NCI-H187 treated with DMSO at 0.1 percent for 48 hours (cell line): Measurements from ENCODE around the gene SORL1-AS1.

ENCODE experiments used
- DNase-seq: peaks from one replicate; lab custom pipeline; 2025; lab: John Stamatoyannopoulos, UW

Gene SORL1-AS1

DNA sequence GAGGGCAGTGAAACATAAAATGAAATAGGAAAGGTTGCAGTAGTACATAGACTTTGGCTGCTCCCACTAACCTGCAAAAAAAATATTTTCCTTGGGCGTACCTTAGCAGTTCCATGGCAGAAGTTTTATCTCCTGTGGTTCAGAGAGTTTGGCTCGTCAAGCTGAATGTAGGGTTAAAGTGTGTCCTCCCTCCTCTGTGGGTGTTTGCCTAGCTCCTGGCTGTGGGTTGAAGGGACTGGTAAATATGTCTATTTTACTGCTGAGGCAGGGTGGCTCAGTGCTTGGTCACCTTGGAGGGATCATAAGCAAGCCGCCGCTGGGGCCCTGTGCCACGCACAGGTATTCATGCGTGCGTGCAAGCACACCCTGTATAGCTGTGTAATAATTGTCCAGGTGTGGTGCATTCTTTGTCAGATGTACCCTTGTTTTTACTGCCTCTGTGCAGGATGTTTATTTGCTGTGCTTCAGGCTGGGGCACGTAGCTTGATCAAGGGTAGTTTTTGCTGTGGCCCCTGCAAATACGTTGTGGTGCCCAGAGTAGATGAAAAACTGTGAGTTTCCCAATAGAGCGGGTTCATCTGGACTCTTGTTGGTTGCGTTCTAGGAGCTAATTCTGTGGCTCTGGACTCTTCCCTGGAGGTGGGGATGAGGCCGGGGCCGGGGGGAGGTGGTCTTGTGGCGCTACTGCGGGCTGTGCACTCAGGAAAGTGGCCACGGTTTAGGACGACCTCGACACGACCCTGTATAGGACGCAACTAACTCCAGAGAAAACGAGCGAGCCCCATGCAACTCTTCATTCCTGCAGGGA lies 1.4 kb downstream of the SORL1-AS1 start:
- no peak for DNase-seq

DNA sequence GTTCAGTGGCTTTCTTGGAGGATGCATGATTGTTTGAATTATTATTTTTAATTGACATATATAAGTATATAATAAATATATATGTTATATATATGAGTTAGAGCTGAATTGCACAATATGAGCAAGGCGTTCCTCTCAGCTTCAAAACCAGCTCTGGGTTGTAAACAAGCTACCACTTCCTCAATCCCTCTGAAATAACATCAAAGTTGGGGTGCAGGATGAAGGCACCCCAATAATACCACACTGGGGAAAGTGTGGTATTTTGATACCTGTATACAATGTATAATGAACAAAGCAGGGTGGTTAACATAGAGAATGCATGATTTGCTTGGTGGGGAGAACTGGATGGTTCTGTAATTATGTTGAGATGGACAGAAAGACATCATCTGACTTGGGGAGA lies 2.4 kb downstream of the SORL1-AS1 start:
- DNase-seq, result no peak

DNA sequence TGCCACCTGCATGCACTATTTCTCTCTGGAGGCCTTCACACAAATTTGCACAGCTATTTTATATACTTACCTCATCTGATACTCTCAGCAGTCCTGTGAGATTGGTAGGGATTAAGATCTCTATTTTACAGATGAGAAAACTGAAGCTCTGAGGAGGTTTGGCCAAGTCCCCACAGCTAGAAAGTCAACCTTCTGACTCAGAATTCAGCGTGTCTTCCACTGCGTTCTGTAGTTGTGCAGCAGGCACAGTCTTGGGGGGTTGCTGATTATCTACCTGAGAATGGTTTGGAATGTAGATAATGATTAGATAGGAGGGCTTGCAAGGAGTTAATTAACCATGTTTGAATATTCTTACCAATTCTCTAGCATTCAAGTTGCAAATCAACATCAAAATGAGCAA lies 3.1 kb downstream of the SORL1-AS1 start:
- DNase-seq, result no peak

DNA sequence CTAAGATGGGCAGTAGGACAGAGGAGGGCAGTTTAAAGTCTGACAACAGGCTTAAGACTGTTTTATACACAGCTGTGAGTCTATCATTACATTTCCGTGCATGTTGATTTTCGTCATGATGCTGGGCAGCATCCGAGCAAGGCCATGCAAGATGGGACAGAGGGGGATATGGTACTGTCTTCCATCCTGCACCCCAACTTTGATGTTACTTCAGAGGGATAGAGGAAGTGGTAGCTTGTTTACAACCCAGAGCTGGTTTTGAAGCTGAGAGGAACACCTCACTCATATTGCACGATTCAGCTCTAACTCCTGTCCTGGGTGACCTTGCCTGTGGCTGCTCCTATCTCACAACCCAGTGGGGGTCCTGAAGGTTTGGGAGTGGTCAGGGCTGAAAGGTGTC lies 3.6 kb downstream of the SORL1-AS1 start:
- no peak for DNase-seq

DNA sequence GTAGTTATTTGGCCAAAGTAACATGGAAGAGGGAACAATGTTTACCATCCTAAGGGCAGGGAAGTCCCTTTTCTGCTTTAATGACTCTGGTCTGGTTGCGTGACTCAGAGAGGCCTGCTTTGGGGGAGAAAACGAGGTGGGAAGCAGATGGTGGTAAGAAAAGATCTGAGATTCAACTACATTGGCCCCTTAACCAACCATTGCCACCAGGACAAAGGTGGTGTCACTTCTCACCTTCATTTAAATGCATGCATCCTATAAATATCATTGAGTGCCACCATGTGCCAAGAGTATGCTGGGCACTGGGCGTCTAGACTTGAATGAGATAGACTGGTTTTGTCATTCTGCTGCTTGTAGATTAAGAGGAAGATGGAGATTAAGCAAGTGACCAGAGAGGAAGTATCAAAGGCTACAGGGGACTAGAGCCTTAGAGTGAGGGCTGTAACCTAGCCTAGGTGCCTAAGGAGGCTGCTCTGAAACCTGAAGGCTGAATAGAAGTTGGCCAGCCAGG lies 4.3 kb downstream of the SORL1-AS1 start:
- DNase-seq, result no peak

DNA sequence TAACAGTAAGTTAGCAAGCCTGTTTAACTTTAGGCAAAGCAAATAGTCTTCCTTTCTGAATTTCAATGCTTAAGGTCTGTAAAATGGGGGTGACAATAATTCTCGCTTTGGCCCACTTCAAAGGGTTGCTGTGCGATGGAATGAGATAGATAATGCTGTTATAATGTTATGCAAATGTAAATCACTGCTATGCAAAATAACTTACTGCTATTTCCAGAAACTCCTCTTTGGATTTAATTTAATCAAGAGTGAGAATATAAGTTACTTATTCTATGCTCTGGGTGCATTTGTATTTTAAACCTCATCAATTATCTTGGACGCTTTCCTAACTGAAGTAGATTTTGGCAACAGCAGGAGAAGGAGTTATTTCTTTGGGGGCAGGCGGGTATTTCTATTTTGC lies 4.8 kb downstream of the SORL1-AS1 start:
- no peak for DNase-seq

DNA sequence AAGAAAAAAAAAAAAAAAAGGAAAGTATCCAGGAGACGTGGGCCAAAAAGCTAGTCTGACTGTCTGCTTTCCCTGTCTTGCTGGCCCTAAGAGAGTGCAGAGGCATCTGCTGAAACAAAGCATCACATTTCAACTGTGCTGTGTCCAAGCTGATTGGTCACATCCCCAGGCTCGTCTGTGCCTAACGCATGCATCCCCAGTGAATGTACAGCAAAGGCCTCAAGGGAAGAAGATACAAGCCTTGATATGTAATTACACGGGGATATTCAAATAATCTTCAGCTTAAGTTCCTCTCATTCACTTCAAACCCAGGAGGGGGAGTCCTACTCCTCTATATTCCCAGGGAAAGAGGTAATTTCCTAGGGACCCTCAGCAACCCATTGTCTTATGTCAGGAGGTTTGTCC lies 6.0 kb downstream of the SORL1-AS1 start:
- no peak for DNase-seq

DNA sequence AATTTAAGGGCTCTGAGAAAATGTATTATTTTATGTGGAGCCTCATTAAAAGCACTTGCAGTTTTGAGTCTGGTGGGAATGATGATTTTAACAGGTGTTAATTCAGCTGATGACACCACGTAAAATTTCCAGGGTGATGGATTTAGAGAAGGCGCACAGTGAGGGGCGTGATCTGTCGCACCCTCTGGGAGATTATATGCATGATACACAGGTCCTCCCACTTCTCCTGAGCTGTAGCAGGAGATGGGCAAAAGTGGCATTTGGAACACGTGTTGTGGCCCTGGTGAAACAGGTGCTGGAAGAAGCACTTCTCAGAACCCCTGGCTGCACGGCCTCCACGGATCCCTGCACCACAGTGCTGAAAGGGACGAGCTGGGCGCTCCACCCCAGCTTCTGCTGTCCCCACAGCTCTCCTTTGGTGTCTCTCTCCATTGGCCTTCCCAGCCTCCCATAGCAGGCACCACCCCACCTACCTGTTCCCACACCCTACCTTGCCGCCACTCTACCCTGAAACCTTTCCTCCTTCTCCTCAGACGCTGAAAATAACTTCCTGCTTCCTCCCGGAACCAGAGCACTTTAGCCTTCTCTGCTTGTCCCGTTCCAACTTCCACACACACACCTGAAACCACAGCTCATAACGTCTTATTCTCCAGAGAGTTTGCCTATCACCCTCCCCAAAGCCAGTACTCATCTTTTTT lies 7.5 kb downstream of the SORL1-AS1 start:
- no peak for DNase-seq

DNA sequence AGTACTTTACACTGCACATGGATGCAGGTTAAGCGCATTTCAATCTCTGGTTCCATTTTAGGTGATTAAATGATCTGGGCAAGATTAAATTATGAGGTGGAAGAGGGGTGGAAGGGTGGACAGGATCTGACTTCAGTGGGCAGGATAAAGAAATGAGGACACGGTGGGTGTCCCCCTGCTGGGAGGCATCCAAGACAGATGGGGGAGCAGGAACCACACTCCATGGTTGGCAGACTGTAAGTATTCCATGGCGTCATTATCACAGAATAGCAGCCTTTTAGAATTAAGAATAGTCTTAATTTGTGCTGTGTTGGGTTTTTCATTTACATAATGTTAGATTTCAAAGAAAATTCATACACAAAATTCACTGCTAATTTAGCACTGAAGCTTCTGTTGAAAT lies 8.2 kb downstream of the SORL1-AS1 start:
- DNase-seq, result no peak

DNA sequence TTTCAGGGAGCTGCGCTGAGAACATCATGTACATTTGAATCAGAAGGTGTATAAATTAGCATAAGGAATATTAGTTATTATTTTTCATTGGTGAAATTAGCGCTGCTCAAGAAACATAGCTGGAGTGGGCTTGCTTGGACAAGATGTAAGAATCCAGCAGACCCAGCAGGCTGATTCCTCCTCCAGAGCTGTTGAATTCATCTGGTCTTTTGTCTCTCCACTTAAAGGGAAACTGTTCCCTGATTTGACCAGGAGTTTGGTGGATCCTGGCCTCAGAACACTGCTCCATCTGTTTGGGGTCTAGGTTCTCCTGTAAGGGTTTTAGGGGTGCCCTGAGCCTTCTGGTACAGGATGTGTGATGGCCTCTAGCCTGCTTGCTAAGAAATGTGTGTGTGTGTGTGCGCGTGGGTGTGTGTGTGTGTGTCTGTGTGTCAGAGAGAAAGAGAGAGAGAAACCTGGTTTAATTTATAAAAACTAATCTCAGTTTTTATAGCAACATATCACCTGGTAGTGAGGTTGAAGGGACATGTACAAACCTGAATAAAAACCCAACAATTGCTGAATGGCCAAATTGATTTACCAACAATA lies 9.0 kb downstream of the SORL1-AS1 start:
- DNase-seq, result no peak

DNA sequence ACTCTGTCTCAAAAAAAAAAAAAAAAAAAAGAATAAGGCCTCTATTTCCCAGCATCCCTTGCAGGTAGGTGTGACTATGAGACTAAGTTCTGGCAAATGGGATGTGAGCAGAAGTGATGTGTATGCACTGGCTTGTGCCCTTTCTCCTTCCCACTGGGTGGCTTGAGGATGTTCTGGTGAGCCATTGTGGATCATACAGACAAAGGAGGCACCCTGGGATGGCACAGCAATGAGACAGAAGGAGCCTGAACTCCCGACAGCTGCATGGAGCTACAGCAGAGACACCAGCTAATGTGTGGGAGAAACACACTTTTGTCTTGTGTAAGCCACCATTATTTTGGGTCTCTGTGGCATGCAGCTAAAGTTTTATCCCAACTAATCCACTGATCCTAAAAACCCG lies 11.2 kb downstream of the SORL1-AS1 start:
- no peak for DNase-seq

DNA sequence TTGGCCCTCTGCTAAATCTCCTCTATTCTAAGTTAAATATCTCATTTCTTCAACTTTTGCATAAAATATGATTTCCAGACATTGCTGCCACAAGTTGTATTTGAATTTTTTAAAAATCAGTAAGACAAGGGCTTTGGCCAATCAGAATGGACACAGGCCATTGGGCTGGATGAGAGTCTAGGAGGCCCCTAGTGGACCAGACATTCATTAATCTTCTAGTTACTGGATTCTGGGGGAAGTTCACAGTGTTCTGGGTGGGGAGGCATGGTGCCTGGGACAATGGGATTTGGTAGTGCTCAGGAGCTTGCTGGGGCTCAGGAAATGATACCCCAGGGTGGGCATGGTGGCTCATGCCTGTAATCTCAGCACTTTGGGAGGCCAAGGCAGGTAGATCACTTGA lies 13.0 kb downstream of the SORL1-AS1 start:
- DNase-seq, result no peak

DNA sequence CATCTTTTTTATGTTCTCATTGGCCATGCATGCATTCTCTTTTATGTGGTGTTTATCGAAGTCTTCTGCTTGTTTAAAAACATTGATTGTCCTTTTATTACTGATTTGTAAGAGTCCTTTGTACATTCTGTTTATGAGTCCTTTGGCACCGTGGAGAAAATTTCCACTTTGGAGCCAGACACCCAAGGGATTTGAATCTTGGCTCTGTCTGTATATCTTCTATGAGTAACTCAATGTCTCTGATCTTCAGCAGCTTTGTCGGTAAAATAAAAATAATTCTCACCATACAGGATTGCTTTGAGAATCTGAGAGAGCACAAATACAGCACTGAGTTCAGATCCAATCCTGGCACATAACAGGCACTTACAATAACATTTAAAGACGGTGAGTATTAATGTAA lies 13.4 kb downstream of the SORL1-AS1 start:
- no peak for DNase-seq

DNA sequence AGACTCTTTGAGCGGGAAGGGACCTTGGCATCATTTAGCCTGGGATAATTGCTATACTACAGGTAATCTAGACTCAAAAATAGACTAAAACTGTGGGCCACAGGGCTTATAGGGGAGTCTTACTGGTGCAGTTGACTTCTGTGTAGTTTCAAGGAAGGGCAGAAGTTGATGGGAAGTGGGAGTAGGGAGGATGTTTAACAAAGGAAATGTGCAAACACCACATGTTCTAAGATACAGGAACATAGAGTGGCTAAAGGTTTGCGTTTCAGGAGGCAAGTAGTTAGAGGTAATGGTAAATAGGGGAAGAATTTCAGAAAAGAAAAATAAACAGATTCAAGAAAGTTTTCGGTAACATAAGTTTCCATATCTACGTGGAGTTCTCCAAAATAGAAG lies 15.1 kb downstream of the SORL1-AS1 start:
- no peak for DNase-seq

DNA sequence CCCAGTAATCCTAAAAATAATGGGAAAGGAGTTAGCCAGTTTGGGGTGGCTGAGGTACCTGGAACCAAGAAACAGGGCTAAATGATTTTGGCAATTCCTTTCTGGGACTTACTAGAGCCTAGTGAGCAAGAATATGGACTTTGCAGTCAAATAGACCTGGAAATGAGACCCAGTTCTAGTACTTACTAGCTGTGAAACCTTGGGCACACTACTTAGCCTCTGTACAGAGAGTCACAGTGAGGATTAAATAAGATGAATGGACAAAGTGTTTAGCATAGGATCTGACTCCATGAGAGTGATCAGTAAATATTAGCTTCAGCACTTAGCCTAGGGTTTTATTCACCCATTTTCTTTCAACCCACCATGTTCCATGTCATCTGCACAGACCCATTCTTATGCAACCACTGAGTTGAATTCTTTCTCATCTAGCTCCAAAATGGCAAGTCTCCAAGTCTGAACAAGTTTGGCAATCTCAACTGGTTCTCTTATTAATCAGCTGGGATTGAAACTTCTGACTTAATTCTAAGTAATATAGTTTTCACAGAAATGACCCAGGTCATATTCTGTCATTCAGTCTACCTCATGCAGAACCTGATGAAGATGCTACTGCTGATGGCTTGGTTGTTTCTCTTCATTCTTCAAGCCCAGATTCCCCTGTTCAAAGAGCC lies 15.6 kb downstream of the SORL1-AS1 start:
- DNase-seq, result no peak

DNA sequence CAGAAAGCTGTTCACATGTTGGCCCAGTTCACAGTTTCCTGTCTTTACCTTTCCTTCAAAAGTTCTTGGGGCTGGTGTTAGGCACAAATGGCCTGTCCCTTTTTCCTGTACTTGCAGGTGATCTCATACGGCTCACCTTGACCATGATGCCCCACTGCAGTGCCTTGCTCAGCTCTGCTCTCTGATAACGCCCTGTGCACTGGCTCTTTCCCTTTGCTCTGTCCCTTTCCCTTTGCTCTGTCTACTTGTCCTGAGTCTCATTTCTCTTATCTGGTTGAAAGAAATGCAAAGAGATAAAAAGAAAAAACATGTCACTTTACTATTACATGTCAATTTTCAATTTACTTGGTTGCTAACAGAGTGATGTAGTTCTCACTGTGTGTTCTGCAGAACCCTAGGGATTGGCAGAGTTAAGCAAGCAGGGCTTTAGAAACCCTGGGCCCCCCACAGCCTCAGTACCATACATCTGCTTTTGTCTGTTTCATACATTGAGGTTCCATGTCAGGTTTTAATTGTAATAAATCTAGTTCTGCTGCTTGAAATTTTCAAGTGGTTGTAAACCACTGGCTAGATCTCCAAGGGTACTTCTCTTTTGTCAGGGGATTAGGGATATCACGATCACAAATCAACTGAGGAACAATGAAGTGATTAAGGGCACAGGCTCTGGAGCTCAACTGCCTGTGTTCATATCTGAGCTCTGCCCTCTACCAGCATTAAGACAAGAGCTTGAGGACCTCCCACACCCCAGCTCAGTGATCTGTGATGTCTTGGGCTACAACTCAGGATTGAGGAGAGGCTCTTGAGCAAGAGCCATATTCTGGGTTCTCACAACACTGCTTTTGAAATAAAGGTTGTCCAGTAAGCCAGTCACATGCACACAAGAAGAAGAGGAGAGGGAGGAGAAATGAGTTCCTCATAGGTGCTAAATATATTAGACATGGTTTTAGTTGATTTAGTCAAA lies 16.9 kb downstream of the SORL1-AS1 start:
- DNase-seq, result peak; percentile 64

DNA sequence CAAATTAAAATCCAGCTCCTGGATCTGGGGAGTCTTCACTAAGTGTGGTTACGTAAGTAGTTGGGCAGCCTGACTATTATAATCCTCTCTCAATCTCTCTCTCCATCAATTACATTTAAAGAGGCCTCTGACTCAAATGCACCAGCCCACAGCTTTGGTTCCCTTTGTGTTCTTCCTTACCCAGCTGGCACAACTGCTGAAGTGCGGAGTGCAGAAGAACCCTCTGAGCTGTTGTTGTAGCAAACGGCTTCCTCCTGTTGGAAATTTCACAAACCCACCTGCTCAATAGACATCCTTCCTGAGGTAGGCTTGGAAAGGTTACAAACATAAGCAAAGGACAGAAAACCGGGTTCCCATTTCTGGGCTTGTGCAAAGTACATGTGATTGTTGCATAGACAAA lies 17.6 kb downstream of the SORL1-AS1 start:
- DNase-seq, result no peak

DNA sequence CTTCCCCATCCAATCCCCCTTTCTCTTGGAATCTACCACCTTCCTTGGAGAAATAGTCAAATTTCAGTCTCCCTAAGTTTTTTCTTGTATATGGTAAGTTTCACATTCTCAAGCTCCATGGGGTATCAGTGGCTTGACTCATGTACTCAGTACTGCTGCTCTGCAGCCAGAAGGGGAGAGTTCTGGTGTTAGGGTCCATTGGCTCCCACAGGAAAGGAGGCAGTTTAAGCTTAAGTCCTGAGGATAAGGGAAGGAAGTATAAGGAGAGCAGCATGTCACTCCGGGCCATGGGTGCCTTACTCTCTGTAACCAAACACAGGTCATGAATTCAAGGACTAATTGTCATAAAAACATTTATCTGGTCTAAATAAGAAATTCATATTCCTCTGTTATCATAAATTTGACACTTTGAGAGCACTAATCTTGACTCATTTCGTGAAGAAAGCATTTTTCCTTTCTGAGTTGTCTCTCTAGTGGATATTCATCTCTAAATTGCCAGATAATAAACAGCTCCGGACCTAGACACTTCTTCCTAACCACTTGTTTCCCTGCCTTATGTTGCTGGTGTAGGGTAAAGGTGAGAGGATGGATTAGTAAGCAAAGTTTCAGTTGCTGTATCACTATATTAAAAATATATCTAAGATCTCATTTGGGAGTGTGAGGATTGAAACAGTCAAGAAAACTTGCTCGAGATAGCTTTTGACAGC lies 20.8 kb downstream of the SORL1-AS1 start:
- no peak for DNase-seq

DNA sequence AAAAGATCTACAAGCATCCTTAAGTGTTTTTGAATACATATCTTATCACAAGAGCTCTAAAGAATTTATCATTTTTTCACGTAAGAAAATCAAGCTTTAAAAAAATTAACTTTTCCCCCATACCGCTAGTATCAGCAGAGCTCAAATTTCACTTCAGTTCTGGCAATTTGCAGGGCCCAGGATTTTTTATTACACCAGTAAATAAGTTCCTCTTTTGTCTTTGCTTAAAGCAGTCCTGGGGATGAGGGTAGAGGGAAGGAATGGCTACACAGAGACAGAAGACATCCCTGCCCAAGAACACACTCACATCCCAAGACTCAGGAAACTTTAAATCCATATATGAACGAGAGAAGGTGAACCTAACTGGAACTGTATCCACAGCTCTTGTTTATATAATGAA lies 23.2 kb downstream of the SORL1-AS1 start:
- DNase-seq, result no peak

DNA sequence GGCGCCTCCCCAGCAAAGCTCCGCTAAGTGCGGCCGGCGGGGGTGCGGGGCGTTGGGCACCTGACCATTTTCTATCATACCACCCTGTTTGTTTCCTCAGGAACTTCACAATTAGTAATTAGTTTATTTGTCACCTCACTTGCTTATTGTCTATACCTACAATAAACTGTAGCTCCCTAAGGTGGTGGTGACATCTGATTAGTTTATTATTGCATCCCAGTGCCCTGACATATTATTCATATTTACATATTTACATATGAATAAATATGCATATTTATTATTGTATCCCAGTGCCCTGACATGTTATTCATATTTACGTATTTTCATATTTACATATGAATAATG lies 25.4 kb downstream of the SORL1-AS1 start:
- DNase-seq, result no peak
